SK-MEL-5 (cell line): ENCODE results near the gene ESF1. TPM values are rescaled to one million over a fixed set of nuclear protein-coding genes. Genes with fewer than 3 reads are reported as not detected.

Source experiments
- DNase-seq: peaks from one replicate; pipeline ENCODE4 v3.0.0-alpha.2; 2016; ENCODE audit warnings: low read depth, low spot score
- in situ Hi-C: cut with HindIII; loops from 2 replicates; pipeline ENCODE4 v1.10.0; 2016; ENCODE audit warnings: low sequenced_read_pairs, high pct_unique_total_duplicates, low pct_unique_long_range_greater_than_20kb
- total RNA-seq: library from RNA; depleted of rRNA; stranded (reverse); fragments of >200 nt; shearing (Covaris generic); gene quantifications from 2 replicates; pipeline ENCODE4 v1.2.3, GENCODE V29; 2014

The ESF1 gene
- total RNA-seq, 1 experiment from 2014 or later: 22.8 TPM

DNA sequence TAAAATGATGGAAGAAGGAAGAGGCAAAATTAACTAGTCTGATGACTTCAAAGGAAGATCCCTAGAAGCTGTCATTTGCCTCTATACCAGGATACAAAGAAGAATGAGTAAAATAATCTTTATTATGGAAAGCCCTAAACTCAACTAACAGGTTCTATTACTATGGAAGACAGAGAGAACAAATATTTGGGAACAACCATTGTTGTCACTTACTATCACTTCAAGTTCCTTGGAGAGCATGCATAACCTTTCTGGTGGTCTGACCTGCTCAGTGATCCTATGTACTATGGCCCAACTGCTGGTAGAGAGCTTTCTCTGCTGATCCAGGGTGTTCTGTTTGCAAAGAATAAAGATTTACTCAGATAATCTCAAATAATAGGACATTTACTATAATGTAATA, 83.2 kb downstream of the ESF1 start:
- no peak for DNase-seq
- in situ Hi-C loops: no loop called here

DNA sequence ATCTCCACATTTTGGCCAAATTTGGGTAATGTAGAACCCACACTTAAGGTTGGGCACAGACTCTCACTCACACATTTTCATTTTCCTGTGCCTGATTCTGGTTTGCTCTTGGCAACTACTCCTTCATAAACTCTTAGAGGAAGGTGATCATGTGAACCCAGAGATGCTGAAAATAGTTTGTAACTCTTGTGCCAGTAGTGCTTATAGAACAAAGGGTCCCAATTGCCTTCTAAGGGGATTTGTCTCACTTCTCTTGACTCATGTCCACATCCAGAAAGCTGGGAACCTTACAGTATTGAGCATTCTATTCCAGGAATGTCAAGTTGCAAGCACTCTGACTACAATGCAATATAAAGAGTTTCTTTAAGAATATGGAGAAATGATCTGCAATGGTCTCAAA, 84.0 kb downstream of the ESF1 start:
- in situ Hi-C loops: no loop called here
- no peak for DNase-seq

DNA sequence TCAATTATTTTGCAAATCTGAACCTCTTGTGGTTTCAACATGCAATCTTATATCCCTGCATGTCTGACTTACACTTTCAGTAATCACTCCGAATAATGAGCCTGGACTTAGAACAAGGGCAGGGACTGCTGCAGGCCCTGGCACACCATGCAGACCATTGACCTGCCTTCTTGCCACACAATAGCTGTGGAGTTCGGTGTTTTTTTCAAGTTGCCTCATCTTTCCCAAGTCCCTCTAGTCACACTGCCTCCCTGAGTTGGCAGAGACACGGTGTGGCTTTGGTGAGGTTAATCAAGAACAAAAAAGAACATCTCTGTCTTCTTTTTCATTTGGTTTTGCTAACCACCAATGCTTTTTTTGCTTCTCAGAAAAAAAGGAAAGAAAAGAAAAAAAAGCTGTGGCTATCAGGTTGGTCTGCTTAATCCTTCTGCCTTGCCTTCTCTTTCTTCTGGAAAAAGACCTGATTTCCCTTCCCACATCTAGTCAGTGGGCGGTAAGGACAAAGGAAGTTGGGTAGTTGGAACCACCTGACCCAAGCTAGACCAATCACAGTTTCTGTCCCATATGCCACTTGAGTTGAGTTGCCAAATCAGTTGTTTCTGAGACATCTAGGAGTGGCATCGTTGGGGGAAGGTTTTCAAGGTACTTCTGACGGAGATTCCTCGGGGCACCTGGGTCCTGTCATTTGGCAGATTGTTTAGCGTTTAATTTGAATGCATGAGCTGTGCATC, 90.1 kb downstream of the ESF1 start:
- in situ Hi-C loops: no loop called here

DNA sequence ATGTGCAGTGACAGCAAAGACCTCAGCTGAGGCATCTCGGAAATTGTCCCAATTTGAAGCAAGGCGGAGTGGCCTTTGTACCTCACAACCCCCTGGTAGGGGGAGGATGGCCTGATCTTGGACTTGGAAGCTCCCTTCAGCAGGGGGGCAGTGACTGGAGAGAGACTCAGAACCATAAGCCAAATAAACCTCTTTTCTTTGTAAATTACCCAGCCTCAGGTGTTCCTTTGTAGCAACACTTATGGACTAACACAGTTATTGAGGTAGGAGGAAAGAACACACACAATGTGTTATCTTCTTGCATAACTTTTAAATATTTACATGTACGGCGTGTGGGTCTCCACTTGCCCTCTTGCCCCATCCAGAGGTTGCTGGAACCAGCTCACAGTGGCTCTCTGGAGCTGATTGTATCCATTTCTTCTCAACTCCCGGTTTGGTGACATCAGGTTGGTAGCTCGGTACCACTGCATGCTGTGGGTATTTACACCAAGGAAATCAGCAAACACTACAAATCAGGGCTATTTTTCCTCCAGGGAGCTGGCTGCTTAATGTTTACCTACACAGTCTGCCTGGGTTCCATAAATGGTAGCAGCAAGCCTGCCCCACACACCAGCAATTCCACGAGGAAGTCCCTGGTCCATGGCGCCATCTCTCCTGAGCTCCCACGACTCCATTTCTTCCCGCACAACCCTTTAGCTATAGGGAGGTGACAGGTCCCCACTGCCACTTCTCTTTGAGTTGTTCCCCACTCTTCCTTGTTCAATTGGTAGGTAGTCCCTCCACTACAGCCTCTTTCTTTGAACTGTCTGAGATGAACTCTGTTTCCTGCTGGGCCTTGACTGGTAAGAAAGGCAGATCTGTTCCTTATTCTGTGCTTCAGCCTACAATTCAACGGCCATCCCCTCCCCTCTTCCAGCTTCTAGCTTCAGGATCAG, 91.7 kb downstream of the ESF1 start:
- no peak for DNase-seq
- in situ Hi-C loops: no loop called here

More for the DNA sequence above, 90.1 kb downstream of the ESF1 start:
- no peak for DNase-seq

DNA sequence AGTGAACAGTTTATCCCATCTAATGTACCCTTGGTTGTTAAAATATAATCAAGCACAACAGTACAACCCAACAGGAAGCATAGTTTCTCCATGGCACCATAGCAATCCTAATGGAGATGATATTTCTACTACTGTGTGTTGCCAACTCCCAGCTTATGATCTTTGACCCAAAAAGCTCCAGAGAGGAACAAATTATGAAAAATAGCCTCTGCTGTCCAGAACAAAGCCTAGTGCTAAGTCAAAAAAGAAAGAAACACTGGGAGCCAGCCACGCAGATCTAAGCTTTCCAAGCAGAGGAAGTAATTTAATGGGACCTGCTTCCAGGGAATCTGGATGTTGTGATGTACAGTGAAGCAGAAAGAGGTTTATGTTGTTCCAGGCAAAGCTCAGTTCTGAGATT, 93.8 kb downstream of the ESF1 start:
- no peak for DNase-seq
- in situ Hi-C loops: no loop called here

DNA sequence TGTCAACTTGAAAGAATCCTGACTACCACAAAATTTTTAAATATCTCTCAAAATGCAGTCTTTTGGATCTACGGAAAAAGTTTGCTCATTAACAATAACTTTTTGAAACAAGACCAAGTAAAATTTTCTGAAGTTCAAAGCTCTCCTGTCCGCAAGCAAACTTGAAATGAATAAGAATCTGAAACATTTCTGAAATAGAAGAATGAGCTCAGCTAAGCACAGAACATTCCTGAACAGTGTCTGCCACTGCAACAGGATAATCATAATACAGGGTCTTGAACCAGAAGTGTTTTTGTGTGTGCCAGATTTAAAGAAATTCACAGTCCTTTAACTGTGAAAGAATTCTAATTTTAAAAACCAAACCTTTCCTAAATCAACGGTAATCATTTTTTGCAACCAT, 96.9 kb downstream of the ESF1 start:
- no peak for DNase-seq
- in situ Hi-C loops: no loop called here

DNA sequence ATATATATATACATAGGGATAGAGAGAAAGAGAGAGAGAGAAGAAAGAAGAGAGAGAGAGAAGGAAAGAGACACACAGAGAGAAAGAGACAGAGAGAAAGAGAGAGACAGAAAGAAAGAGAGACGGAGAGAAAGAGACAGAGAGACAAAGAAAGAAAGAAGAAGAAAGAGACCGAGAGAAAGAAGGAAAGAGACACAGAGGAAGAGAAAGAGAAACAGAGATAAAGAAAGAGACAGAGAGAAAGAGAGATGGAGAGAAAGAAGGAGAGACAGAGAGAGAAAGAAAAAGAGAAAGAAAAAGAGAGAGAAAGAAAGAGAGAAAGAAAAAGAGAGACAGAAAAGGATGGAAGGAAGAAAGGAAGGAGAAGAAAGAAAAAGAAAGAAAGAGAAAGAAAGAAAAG, 99.1 kb downstream of the ESF1 start:
- DNase-seq: no peak
- in situ Hi-C loops: no loop called here

DNA sequence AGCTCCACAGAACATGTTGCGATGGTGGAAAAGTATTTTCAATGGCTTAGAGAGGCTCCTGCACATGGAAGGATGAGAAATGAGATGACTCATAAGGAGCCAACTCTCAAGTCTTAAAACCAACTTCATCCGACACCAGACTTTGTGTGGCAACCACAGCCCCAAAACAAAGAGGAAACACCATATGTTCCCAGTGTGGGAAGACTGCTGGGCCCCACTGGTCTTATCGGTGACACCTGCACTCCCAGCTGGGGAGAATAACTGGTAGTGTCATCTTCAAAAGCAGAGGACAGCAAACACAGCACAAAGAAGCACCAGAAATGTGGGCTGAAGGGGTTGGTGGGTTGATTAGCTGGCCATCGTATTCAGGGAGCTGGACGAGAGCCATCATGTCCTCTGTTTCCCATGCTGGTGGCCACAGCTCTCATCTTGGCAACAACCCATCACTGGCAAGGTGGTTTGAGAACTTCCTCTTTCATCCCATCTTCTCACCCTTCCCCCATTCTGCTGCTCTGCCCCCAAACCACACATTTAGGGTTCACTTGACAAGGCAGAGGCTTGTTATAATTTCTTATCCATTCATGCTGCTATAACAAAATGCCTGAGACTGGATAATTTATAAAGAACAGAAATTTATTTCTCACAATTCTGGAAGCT, 100.0 kb downstream of the ESF1 start:
- in situ Hi-C loops: no loop called here
- DNase-seq: no peak

DNA sequence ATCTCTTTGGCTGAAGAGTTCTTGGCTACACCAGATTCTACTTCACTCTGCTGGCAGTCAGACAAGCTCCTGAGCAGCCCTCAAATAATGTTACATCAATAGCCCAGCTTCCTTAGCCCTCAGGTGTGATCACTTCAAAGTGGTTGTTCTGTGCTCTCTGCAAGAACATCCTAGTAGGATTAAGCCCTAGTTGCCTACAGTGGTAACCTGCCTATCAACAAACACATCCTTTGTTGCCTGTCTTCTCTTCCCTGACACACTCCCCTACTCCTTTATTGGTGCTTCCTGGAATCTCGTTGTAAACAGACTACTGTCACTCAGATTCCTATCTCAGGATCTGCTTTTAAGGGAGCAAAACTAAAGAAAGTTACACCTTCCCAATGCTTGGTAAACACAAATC, 100.9 kb downstream of the ESF1 start:
- in situ Hi-C loops: no loop called here

DNA sequence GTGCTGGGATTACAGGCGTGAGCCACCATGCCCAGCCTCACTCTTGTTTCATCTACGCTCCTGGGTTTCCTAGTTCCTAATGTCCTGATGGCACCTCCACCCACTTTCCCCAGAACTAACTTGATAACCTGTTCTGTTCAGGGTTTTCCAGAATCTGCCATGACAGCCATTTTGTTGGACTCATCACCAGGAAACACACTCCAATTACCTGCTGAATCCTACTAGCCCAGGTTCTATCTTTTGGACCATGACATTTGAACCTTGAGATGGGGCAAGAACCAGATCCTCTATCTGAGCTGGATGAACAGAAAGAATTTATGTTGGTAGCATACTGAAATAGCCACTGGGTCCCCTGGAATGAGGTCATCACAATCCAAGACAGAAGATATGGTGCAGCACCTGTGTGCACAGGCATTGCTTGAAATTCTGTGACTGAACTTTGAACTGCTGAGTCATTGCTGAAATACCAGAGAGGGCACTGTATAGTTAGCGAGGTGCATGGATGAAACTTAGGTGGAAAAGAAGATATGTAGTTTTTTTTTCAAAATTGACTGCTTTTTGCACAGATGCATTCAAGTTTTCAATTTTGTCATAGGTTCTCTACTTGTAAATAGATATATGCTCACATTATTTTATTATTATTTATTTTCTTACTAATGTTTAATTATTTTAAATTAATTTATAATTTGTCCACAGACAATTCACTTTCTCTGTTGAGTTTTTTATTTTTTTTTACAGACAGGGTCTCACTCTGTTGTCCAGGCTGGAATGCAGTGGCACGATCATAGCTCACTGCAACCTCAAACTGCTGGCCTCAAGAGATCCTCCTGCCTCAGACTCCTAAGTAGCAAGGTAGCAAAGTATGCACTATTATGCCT, 103.2 kb downstream of the ESF1 start:
- in situ Hi-C loops: no loop called here
- DNase-seq: no peak

More for the DNA sequence above, 100.9 kb downstream of the ESF1 start:
- no peak for DNase-seq

DNA sequence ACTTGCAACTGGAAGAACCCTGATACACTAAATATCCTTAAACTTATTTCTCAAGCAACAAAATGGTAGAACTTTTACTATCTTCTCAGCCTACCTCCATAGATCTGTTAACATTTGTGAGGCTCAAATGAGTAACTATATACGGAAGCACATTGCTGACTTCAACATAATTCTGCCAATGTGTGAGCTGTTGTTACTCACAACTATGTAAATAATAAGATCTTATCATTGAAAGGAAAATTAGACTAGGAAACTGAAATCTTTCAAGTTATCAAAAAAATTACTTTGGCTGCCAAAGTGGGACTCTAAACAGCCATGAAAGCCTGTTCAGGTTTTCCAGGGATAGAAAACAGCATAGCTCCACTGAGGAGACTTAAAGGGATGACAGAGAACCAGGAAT, 105.8 kb downstream of the ESF1 start:
- DNase-seq: no peak
- in situ Hi-C loops: no loop called here

DNA sequence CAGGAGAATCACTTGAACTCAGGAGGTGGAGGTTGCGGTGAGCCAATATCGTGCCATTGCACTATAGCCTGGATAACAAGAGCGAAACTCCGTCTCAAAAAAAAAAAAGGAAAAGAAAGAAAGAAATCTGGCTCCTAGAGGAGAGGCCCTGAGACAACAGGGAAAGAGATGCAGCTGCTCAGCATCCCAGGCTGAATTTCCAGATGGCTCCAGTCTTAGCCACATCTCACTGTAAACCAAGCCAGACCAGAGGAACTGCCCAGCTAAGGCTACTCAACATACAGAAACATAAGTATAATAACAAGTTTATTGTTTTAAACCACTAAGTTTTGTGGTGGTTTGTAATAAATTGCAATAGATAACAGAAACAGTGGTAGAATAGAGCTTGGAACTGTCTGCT, 107.5 kb downstream of the ESF1 start:
- in situ Hi-C loops: no loop called here

DNA sequence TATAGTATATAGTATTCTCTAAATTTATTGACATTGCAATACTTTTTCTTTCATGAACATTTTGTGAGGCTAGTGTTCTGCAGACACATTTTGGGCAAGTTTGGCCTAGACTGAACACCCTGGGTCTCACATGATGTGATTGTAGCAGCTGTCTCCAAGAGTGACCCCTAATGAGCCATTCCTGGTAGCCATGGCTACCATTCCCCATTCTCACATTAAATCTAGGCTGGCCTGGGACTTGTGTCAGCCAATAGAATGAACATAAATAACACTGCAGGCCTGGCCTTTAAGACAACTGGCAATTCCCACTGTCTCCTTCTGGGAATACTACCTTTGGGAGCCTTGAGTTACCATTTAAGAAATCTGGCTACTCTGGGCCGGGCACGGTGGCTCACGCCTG, 108.0 kb downstream of the ESF1 start:
- in situ Hi-C loops: no loop called here
- no peak for DNase-seq

More for the DNA sequence above, 107.5 kb downstream of the ESF1 start:
- DNase-seq: no peak

DNA sequence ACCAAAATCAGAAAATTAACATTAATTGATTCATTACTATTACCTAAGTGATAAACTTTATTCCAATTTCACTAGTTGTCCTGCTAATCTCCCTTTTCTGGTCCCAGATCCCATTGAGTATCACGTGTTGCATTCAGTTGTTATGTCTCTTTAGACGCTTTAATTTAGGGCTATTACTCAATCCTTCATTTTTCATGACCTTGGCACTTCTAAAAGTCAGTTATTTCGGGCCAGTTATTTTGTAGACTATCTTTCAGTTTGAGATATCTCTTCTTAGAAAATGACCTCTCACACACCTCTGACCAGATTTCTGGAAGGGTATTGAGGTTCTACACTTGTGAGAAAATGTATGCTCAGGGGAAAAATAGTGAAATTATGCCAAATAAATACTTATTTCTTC, 112.0 kb downstream of the ESF1 start:
- in situ Hi-C loops: no loop called here

DNA sequence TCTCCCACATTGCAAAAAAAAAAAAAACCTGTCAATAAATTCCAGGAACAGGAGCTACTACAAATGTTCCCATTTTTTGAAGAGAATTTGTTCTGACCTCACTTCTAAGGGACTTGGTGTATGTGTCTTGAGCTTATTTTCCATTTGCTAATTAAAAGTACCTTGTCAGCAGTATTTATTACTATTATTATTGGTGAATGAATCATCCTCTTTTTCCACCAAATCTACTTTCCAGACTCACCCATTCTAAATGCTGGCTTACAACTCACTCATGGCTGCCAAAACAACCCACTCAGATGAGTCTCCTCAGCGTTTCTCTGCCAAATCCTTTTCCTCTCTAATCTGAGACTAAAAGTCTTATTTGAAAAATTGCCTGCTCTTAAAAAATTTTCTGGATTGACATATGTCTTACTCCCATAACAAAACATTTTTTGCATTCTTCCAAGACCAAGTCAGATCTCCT, 112.8 kb downstream of the ESF1 start:
- DNase-seq: no peak

More for the DNA sequence above, 112.0 kb downstream of the ESF1 start:
- DNase-seq: no peak

DNA sequence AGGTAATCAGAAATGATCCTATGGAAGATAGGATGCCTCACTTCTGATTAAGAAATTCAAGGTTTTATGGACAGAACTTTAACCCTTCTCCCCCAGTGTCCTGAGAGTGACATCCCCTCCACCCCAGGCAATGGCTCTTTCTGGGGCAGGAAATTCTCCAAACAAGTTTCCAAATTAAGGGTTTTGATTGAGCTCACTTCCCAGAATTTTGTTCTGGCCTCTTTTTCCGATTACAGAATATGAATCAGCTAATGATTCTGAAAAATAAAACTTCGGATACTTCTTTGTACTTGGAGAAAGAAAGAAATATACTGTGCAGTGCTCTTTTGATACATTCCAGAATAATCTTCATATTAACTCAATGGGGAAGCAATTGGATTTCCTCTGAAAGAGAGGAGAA, 113.2 kb downstream of the ESF1 start:
- in situ Hi-C loops: no loop called here
- no peak for DNase-seq

More for the DNA sequence above, 112.8 kb downstream of the ESF1 start:
- in situ Hi-C loops: no loop called here

DNA sequence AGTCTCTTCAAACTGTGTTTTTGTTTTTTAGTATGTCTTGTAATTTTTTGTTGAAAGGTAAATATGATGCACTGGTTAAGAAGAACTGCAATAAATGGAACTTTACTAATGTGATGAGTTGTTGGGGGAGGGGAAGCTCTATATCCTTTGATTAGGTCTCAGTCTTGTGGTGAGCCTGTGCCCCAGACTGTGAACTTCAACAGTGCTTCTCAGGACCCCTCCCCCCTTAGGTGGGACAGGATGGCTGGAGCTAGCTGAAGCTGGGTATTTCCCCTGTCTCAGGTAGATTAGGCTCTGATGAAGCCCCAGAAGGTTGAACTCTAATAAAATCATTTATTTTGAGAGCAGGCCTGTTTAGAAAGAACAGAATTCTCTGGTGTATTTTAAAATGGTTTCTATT, 114.6 kb downstream of the ESF1 start:
- DNase-seq: no peak
- in situ Hi-C loops: no loop called here
